GM10847 (cell line): ENCODE data around the gene U2SURP.

Experiments
- POLR2A ChIP-seq: IDR thresholded peaks from 2 replicates; pipeline ENCODE4 v1.6.1; 2011; ENCODE audit not compliant: insufficient read length; ENCODE audit errors: extremely low read depth

U2SURP gene

GRCh38 chr3:142993958-142994442 is 7.4 kb upstream of the U2SURP start:
- TF ChIP-seq POLR2A = no peak

GRCh38 chr3:142997330-142997729 is 4.0 kb upstream of the U2SURP start:
- no peak for TF ChIP-seq POLR2A

GRCh38 chr3:142998439-142998838 is 2.9 kb upstream of the U2SURP start:
- TF ChIP-seq POLR2A = no peak

GRCh38 chr3:142999881-143000280 is 1.5 kb upstream of the U2SURP start:
- no peak for TF ChIP-seq POLR2A

- no peak for TF ChIP-seq POLR2A
Measured at GRCh38 chr3:143000528-143000927, 842 bp upstream of the U2SURP start.

- no peak for TF ChIP-seq POLR2A
Measured at GRCh38 chr3:143001034-143001368, 369 bp upstream of the U2SURP start.

- no peak for TF ChIP-seq POLR2A
Measured at GRCh38 chr3:143002083-143002712, 828 bp downstream of the U2SURP start.

GRCh38 chr3:143002727-143003126 is 1.4 kb downstream of the U2SURP start:
- TF ChIP-seq POLR2A = no peak

GRCh38 chr3:143004823-143005222 is 3.5 kb downstream of the U2SURP start:
- TF ChIP-seq POLR2A = no peak

GRCh38 chr3:143010024-143010423 is 8.7 kb downstream of the U2SURP start:
- TF ChIP-seq POLR2A = no peak

- TF ChIP-seq POLR2A = no peak
Measured at GRCh38 chr3:143011705-143012104, 10.3 kb downstream of the U2SURP start.

- no peak for TF ChIP-seq POLR2A
Measured at GRCh38 chr3:143014921-143015320, 13.6 kb downstream of the U2SURP start.

GRCh38 chr3:143016321-143016972 is 15.1 kb downstream of the U2SURP start:
- TF ChIP-seq POLR2A = no peak

- no peak for TF ChIP-seq POLR2A
Measured at GRCh38 chr3:143024351-143024960, 23.1 kb downstream of the U2SURP start.

GRCh38 chr3:143031327-143031726 is 30.0 kb downstream of the U2SURP start:
- no peak for TF ChIP-seq POLR2A

GRCh38 chr3:143035466-143036211 is 34.3 kb downstream of the U2SURP start:
- no peak for TF ChIP-seq POLR2A
